ENCODE data around the gene ASCL2.

Gene ASCL2

GRCh38 chr11:2261436-2262230, 8.8 kb downstream of the ASCL2 start:
- no peak for DNase-seq (ENCODE audit: extremely low read depth, low read depth)
- TF ChIP-seq CTCF (IDR thresholded peaks at IDR 0.05; ENCODE audit: low read depth, low read length, missing control alignments), result no peak
- H3K4me3 ChIP-seq (replicated peaks; ENCODE audit: low read depth, low read length), result no peak overlapping the region

GRCh38 chr11:2260491-2261364, 9.7 kb downstream of the ASCL2 start:
- no peak for TF ChIP-seq CTCF (IDR thresholded peaks at IDR 0.05; ENCODE audit: low read depth, low read length, missing control alignments)
- H3K4me3 ChIP-seq (replicated peaks; ENCODE audit: low read depth, low read length), result no peak overlapping the region
- DNase-seq (ENCODE audit: extremely low read depth, low read depth), result no peak

GRCh38 chr11:2259897-2260451, 10.4 kb downstream of the ASCL2 start:
- TF ChIP-seq CTCF (IDR thresholded peaks at IDR 0.05; ENCODE audit: low read depth, low read length, missing control alignments), result no peak
- no peak for DNase-seq (ENCODE audit: extremely low read depth, low read depth)
- no peak overlapping the region for H3K4me3 ChIP-seq (replicated peaks; ENCODE audit: low read depth, low read length)

- no peak overlapping the region for H3K4me3 ChIP-seq (replicated peaks; ENCODE audit: low read depth, low read length)
- no peak for DNase-seq (ENCODE audit: extremely low read depth, low read depth)
- TF ChIP-seq CTCF (IDR thresholded peaks at IDR 0.05; ENCODE audit: low read depth, low read length, missing control alignments), result no peak
These were observed 10.9 kb downstream of the ASCL2 start for GRCh38 chr11:2259466-2259830.

GRCh38 chr11:2258501-2259465, 11.6 kb downstream of the ASCL2 start:
- H3K4me3 ChIP-seq (replicated peaks; ENCODE audit: low read depth, low read length), result no peak overlapping the region
- no peak for TF ChIP-seq CTCF (IDR thresholded peaks at IDR 0.05; ENCODE audit: low read depth, low read length, missing control alignments)
- DNase-seq (ENCODE audit: extremely low read depth, low read depth), result no peak

Data from HFF-Myc (cell line).